CD4-positive, alpha-beta T cell treated with Interleukin-4 for 4 hours (primary cell): ENCODE measurements around the gene PKNOX1.
"Not testable (repeated sequence)": the region's sequence is repeated elsewhere in the genome, so short reads cannot be mapped to it uniquely, and the experiment has no call there.

Source experiments
- DNase-seq: peaks from one replicate; pipeline ENCODE4 v3.0.0-alpha.2; 2020

The PKNOX1 gene

GRCh38 chr21:43021756-43022600 lies 47.6 kb downstream of the PKNOX1 start:
- no peak for DNase-seq

DNA sequence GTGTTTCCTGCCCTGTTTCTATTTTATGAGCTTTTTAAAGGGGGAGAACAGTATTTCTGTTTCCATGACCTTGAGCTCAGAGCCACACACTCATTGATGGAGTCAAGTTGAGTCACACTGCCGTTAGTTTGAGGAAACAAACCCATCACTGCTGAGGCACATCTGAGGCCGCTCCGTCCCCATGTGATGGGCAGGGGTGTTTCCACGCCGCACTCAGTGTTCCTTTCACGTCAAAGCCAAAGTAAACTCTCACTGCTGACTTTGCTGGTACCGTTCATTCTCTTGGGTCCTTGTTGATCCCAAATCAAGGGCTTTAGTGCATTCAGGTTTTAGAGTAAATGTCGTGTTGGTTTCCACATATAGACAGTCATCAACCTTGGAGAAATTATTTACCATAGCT lies 48.8 kb downstream of the PKNOX1 start:
- no peak for DNase-seq

DNA sequence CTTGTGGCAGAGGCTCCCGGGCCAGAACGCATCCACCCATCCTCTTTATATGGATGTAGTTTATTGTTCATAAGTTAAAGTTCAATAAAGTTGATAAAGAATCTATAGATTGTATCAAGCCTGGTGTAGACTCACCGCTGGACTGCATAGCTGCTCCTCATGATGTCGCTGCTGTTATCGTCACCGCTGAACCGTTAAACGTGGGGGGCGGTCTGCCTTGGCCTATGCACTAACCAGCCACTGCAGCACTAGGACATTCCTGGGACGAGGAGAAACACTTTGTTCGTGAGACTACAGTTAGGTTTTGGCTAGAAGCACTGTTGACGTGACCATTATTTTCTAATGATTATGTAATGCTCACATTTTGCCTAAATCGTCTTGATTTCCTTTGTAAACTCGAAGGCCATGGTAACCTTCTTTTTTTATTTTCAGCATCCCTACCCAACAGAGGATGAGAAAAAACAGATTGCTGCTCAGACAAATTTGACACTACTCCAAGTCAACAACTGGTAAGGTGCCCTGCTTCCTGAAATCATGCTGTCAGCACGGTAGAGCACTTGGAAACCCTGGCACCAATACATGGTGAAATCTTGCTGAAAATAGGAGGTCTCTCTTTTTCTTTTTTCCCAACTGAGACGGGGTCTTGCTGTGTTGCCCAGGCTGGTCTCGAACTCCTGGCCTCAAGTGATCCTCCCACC lies 50.2 kb downstream of the PKNOX1 start:
- DNase-seq, result no peak

DNA sequence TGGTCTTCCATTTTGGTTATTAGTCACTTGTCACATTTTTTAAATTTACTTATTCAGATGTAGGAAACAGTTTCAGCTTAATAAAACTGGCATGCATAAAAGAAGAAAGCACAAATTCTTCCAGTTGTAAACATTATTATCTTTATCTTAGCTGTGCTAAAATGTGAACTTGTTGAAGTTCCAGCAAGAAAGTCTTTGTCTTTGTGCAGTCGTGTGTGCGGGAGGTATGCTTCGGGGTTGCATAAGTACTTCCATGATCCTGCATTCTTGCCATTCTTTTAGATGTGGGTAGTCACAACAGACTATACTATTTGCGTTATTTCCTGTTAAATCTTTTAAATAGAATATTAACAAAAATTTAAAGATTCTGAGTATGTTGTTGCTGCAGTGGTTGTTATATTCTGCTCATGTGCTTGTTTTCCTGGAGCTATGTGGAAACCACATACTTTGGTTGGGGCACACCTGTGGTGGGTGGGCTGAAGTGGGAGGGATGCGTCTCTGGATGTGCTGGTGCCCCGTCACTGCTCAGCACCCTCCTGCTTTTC lies 51.3 kb downstream of the PKNOX1 start:
- no peak for DNase-seq

DNA sequence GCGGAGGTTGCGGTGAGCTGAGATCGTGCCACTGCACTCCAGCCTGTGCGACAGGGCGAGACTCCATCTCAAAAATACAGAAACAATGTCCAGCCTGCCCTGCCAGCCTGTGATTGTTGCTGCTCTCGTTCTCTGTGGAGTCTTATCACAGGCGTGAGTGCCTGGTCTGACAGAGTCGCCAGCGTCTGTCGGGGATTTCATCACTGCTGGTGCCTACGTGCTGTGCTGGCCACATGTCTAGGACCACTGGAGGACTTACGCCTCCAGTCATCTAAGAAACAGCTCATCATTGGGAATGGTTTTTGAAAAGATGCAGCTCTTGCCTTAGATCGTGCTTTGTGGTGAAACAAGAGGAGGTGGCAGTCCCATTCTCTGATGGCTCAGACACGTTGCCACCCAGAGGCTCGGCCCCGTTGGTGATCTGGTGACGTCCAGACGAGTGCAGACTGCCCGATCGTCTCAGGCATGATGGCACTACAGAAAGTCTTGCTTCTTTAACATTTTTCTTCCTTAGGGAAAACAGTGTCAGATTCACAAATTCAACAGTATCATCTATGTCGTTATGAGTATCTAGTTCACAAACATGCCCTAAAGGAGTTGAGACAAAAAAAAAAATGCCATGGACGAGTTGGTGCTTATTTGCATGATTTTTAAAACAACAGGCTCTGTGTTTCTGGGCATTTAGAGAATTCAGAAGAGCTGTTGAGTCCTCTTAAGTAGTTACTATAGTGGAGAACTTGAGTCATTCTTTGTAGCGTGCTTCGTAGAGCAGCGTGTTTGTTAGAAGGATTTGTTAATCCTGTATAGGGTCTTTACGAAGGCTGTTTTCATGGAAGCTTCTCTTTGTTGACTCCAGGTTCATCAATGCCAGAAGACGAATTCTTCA lies 53.7 kb downstream of the PKNOX1 start:
- no peak for DNase-seq

- DNase-seq, result no peak
Observed at GRCh38 chr21:43029785-43030184, 55.4 kb downstream of the PKNOX1 start.

DNA sequence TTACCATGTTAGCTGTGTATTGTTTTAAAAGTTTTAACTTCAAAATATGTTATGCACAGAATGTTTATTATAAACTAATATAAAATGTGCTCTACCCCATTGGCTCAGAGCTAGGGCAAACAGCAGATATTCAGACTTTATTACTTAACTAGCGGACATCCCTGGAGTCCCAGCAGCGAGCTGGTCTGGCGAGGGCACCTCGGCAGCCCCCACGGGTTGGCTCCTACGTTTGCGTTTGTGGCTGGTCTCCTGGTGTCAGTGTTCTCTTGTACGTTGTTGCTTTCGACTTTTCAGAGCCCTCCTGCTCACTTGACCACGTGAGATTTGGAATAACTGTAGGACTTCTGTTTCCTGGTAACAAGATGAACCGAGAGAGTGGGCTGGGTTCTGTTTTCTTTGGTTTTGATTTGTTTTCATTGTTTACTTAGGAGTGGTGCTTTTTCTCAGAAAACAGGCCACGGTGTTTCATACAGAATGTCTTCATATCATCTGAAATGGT lies 56.8 kb downstream of the PKNOX1 start:
- no peak for DNase-seq

DNA sequence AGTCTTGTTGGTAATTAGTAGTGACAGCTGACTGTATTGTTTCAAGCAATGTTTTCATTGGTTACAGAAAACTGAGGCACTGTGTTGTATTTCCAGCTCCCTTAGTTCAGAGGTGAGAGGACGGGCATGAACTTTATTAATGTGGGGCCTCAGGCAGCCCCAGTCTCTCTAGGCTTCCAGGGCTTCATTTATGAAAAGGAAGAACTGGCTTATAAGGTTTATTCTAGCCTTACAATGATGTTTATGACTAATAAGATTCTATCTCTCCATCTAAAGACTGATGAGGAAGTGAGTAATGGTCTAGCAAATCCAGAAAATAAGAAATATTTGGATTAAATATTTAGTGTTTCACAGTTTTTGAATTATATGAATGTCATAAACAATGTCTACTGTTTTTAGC lies 59.7 kb downstream of the PKNOX1 start:
- DNase-seq, result no peak

DNA sequence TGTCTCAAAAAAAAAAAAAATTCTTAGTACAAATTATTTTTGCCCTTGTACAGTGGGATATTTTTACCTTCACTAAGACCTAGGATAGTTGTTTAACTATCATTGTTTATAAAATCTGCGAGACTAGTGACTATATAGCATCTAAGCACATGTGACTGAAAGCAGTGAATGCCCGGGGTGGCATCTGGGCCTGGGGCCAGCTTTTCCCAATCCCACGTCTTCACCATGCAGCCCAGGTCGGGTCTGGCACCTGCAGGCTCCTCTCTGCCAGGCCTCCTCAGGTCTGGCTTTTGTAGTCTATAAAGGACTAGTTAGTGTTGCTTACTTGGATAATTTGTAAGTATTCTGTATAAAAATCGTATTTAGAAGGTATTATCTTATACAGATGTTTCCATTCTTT lies 60.5 kb downstream of the PKNOX1 start:
- DNase-seq, result no peak

- DNase-seq, result not testable (repeated sequence)
Observed at GRCh38 chr21:43036889-43037288, 62.5 kb downstream of the PKNOX1 start.

DNA sequence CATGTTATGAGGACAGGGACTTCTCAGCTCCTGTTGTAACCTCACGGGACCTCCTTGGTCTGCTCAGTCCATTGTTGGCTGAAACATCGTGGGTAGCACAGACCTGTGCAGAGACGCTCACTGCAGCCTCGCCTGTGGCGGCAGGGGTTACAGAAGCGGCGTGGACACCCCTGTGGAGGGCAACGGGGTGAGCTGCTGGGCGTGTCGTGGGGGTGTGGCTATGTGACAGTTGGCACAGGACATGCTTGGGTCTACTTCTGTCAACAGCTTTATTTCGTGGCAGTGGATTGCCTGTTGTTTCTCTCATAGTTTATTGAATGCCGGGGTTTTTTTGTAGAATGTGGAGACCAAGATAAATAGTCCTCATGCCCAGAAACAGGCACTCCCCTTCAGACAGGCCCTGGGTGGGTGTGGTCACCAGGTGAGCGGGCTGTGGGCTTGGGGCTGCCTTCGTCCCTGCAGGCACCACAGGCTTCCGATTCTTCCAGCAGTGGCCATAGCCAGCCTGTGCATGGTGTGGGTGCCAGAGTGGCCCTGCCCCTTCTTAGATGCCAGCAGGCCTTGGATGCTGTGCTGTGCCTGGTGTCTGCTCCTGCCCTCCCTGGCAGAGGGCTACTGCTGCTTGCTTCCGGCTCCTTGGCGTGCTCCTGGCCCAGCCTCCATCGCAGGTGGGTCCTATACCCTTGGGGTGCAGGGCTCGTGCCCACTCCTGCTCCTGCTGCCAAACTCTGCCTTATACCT lies 63.7 kb downstream of the PKNOX1 start:
- not testable (repeated sequence) for DNase-seq

DNA sequence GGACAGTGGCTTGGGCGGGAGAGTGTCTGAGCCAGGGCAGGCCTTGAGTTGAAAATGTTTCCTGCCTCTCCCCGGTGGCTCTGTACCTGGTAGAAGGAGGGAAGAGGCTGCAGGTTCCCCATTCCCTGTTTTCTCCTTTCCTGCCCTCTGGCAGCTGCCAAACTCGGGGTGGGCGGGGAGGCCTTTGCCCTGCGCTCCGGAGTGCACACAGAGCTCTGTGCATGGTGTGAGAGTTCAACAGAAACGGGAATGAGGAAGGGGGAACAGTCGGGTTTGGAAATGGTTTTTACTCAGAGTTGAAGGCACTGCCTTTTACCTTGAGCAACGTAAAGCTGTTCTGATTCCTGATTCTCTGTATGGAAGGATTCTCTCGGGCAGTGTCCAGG lies 64.3 kb downstream of the PKNOX1 start:
- not testable (repeated sequence) for DNase-seq

DNA sequence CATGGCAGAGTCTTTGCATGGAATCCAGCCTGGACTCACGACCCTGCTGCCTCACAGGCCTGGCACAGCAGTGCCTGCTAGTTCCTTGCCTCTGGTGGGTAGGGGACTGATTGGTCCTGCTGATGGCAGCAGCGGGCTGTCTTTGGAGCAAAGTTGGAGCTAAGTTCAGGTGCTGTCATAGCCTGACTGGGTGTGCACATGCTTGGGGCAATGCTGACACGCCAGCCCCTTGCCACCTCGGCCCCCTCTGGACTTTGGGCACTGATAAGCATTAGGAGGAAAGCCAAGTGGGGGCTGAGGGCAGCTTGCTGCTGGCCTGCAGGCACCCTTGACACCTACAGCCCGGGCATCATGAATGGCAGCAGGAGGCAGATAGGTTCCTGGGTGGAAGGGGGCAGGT lies 67.8 kb downstream of the PKNOX1 start:
- DNase-seq, result not testable (repeated sequence)

DNA sequence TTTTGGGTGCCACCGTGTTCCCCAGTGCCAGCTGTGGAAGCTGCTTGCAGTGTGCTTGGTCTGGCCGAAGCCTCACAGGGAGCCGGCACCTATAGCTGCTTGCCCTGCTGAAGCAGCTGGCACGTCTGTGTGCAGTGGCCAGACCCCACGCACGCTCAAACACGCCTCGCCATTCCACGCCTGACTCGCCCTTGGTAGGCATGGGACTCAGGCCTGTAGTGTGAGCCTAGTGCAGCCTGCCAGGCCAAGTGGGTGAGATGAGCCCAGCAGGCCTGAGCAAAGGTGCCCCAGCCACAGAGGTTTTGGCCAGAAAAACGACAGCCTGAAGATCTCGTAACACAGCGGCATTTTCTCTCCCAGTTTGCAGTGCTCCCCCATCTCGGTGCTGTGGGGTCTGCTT lies 68.9 kb downstream of the PKNOX1 start:
- DNase-seq, result not testable (repeated sequence)

- DNase-seq, result not testable (repeated sequence)
Observed at GRCh38 chr21:43044547-43044946, 70.2 kb downstream of the PKNOX1 start.

DNA sequence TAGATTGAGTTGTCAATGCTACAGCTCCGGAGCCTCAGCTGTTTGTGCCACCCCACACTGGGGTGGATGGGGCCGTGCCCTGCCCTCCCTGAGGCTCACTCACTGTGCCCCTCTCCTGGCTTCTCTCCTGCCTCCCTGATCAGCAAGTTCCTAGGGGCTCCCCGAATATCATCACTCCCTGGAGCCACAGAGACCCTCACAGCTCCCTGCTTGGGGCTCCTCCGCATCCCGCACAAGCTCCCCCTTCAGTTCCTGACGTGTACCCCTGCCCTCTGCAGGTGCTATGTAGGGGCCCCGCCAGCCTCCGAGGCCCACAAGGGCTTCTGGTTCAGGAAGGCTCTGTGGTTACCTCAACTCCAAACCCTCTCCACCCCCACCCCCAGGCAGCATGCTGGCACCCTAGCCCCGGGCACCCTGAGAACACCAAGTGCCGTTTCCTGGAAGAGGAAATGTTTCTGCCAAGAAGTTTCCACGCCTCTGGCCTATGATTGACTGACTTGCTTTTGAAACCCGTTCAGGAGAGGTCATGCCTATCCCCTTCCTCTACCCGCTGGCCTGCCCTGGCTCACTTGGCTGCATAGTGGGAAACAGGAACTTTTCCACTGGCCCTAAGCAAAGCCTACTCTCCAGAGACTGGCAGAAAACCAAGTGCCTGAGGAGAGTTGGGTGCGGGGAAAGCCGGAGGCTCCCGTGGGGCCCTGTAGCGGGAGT lies 71.0 kb downstream of the PKNOX1 start:
- not testable (repeated sequence) for DNase-seq

DNA sequence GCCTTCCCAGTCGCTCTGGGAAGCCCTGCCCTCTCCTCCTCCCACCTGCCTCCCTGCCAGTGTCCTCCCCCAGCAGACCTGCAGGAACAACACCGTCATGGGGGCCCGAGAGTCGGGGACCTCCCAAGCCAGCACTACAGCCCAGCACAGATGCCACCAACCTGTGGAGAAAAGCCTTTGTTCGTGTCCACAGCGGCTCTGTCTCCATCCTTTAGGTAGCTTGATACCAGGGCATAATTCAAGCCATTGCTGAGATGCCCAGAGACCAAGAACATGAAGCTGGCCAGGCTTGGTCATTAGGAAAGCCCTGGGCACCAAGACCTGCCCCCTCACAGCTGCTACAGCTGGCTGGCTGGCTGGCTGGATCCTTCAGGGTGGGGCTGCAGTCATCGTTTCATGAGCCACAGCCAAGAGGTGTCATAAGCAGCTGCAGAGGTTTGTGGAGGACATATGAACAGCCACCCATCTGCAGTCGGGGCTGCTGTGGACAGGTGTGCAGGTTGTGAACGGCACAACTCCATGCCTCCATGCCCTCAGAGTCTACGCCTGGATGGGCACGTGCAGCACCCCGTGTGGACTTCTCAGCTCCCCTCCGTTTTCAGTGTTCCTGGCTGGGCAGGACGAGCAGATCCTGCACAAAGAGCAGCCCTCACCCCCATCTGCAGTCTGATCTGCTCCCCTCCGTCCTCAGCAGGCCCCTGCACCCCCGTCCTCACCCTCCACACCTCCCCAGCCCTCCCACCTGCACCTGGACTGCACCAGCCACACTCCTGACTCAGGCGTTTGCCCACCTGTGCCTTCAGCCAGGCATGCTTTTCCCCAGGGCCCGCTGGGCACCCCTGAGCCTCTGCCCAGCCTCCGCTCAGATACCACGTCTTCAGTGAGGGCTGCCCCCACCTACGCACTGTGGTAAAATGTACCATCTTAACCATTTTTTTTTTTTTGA lies 71.8 kb downstream of the PKNOX1 start:
- DNase-seq, result not testable (repeated sequence)

DNA sequence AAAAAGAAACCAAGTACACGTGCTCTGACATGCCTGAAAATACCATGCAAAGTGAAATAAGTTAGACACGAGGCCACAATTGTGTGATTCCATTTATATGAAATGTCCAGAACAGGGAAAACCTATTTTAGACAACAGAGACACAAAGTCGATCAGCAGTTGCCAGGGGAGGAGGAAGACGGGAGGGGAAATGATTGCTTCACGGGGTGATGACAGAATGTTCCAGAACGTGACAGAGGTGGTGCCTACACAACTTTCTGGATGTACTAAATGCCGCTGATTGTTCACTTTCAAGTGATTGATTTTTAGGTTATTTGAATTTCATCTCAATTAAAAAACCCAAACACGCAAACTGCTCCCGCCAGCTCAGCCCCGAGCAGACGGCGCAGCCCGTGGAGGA lies 78.8 kb downstream of the PKNOX1 start:
- not testable (repeated sequence) for DNase-seq

DNA sequence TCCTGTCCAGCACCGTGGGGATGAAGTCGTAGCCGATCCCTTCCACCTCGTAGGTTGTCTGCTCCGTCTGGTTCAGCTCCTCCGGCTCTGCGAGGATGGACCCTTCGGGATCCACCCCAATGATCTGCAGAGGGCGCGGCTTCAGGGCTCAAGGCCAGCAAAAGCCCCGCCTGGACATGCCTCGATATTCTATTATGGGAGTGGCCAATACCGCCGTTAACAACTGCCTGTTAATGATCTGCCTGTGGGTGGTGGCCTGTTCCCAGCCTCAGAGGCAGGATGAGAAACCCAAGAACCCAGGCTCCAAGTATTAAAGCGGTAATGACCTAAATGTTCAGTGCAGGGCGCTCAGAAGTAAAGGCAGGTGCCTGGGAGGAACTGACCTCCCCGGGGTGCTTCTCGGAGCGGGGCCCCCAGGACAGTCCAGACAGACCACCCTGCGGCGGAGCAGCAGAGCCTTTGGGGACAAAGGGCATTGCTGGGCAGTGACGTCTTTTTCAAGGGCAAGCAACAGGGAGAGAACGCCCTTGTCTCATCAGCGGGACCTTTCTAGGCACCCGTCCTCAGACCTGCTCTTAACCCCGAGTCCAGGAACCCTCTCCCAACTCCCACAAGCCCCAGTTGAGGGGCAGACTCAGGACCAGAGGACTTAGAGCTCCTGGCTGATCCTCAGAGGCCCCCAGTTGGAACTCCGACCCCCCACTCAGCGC lies 88.7 kb downstream of the PKNOX1 start:
- not testable (repeated sequence) for DNase-seq
